ENCODE measurements around the gene FAT4.

- no peak for TF ChIP-seq CTCF (IDR thresholded peaks at IDR 0.05)
- no peak for TF ChIP-seq POLR2A (IDR thresholded peaks at IDR 0.05)
These were observed 3.3 kb upstream of the FAT4 start for GRCh38 chr4:125311503-125311902.
